Activated CD4-positive, alpha-beta T cell treated with anti-CD3 and anti-CD28 coated beads for 48 hours (primary cell): ENCODE results near the gene PLPPR4.

ENCODE experiments used
- DNase-seq: peaks from one replicate; pipeline ENCODE4 v3.0.0-alpha.2; 2020

The PLPPR4 gene

GRCh38 chr1:99352821-99353220, 88.5 kb downstream of the PLPPR4 start:
- no peak for DNase-seq

- DNase-seq = no peak
Measured at GRCh38 chr1:99358770-99359169, 94.5 kb downstream of the PLPPR4 start.
